ENCODE results near the gene BEND6.

BEND6 gene

GRCh38 chr6:56944661-56945060 is 10.2 kb upstream of the BEND6 start:
- no peak for DNase-seq

GRCh38 chr6:56946368-56946767 is 8.5 kb upstream of the BEND6 start:
- DNase-seq: no peak

GRCh38 chr6:56947924-56948323 is 7.0 kb upstream of the BEND6 start:
- no peak for DNase-seq

- no peak for DNase-seq
Observed at GRCh38 chr6:56949265-56949664, 5.6 kb upstream of the BEND6 start.

- no peak for DNase-seq
Observed at GRCh38 chr6:56949925-56950495, 4.9 kb upstream of the BEND6 start.

GRCh38 chr6:56951049-56951831 is 3.7 kb upstream of the BEND6 start:
- no peak for DNase-seq

GRCh38 chr6:56953597-56954402 is 1.1 kb upstream of the BEND6 start:
- DNase-seq: no peak

- peak; percentile 23 for DNase-seq
Observed at GRCh38 chr6:56955171-56956155, 556 bp downstream of the BEND6 start.

- DNase-seq: no peak
Observed at GRCh38 chr6:56956491-56956890, 1.6 kb downstream of the BEND6 start.

- no peak for DNase-seq
Observed at GRCh38 chr6:56957856-56958255, 2.9 kb downstream of the BEND6 start.

- no peak for DNase-seq
Observed at GRCh38 chr6:56958481-56958880, 3.6 kb downstream of the BEND6 start.

- no peak for DNase-seq
Observed at GRCh38 chr6:56959094-56959493, 4.2 kb downstream of the BEND6 start.

GRCh38 chr6:56959938-56960337 is 5.0 kb downstream of the BEND6 start:
- no peak for DNase-seq

GRCh38 chr6:56961151-56961550 is 6.2 kb downstream of the BEND6 start:
- no peak for DNase-seq

- DNase-seq: no peak
Observed at GRCh38 chr6:56962441-56962840, 7.5 kb downstream of the BEND6 start.

- DNase-seq: no peak
Observed at GRCh38 chr6:56963043-56963442, 8.1 kb downstream of the BEND6 start.

GRCh38 chr6:56963793-56964192 is 8.9 kb downstream of the BEND6 start:
- DNase-seq: no peak

GRCh38 chr6:56965126-56965525 is 10.2 kb downstream of the BEND6 start:
- no peak for DNase-seq

- no peak for DNase-seq
Observed at GRCh38 chr6:56970849-56971248, 15.9 kb downstream of the BEND6 start.

GRCh38 chr6:56977192-56977591 is 22.3 kb downstream of the BEND6 start:
- no peak for DNase-seq

GRCh38 chr6:56978530-56978929 is 23.6 kb downstream of the BEND6 start:
- DNase-seq: no peak

- no peak for DNase-seq
Observed at GRCh38 chr6:56984361-56984760, 29.5 kb downstream of the BEND6 start.

GRCh38 chr6:56984884-56985283 is 30.0 kb downstream of the BEND6 start:
- DNase-seq: no peak
